ENCODE data around the gene MAK.

The MAK gene

DNA sequence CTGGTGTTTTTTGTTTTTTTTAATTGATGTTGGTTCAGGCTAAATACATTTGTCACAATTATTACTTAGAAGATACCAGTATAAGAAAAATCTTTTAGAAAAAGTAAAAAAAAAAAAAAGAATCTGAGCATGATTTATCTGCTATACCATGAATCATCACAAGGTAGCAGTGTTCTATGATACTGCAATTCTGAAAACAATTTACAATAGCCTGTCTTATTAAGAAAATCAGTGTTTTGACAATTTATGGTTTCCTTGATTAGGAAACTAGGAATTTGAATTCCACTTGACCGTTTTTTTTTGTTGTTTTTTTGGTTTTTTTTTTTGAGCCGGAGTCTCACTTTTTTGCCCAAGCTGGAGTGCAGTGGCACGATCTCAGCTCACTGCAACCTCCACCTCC, 9.3 kb upstream of the MAK start:
- TF ChIP-seq POLR2AphosphoS5 (IDR thresholded peaks at IDR 0.05; ENCODE audit: low read depth, low read length) = no peak
- TF ChIP-seq TAF1 (IDR thresholded peaks at IDR 0.05; ENCODE audit: borderline replicate concordance, insufficient read depth, low read length) = no peak
- TF ChIP-seq SIN3A (IDR thresholded peaks at IDR 0.05; ENCODE audit: borderline replicate concordance, insufficient read depth, low read length) = no peak
- TF ChIP-seq FOXP2 (optimal IDR thresholded peaks at IDR 0.05; ENCODE audit: borderline replicate concordance, extremely low read depth, extremely low read length, insufficient read depth) = no peak
- TF ChIP-seq, protein P1, sequence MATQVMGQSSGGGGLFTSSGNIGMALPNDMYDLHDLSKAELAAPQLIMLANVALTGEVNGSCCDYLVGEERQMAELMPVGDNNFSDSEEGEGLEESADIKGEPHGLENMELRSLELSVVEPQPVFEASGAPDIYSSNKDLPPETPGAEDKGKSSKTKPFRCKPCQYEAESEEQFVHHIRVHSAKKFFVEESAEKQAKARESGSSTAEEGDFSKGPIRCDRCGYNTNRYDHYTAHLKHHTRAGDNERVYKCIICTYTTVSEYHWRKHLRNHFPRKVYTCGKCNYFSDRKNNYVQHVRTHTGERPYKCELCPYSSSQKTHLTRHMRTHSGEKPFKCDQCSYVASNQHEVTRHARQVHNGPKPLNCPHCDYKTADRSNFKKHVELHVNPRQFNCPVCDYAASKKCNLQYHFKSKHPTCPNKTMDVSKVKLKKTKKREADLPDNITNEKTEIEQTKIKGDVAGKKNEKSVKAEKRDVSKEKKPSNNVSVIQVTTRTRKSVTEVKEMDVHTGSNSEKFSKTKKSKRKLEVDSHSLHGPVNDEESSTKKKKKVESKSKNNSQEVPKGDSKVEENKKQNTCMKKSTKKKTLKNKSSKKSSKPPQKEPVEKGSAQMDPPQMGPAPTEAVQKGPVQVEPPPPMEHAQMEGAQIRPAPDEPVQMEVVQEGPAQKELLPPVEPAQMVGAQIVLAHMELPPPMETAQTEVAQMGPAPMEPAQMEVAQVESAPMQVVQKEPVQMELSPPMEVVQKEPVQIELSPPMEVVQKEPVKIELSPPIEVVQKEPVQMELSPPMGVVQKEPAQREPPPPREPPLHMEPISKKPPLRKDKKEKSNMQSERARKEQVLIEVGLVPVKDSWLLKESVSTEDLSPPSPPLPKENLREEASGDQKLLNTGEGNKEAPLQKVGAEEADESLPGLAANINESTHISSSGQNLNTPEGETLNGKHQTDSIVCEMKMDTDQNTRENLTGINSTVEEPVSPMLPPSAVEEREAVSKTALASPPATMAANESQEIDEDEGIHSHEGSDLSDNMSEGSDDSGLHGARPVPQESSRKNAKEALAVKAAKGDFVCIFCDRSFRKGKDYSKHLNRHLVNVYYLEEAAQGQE (IDR thresholded peaks at IDR 0.05; ENCODE audit: insufficient read depth in 1 of 2, low read depth in 2 of 2, low read length in 2 of 2) = no peak

DNA sequence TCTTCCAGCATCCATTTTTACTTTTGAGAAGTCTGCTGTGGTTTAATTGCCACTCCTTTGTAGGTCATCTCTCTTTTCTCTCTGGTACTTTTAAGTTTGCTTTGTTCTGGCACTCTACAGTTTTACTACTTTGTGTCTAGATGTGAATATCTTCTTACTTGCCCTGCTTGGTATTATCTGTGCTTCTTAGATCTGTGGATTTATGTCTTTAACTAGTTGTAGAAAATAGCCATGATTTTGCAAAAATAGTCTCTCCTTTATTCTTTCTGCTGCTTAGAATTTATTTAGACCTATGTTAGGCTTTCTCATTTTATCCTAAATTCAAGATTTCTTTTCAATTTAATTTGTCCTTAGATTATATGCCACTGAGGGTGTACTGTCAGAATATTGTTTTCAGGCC, 5.2 kb upstream of the MAK start:
- TF ChIP-seq TAF1 (IDR thresholded peaks at IDR 0.05; ENCODE audit: borderline replicate concordance, insufficient read depth, low read length) (no peak), FOXP2 (optimal IDR thresholded peaks at IDR 0.05; ENCODE audit: borderline replicate concordance, extremely low read depth, extremely low read length, insufficient read depth) (no peak), POLR2AphosphoS5 (IDR thresholded peaks at IDR 0.05; ENCODE audit: low read depth, low read length) (no peak), SIN3A (IDR thresholded peaks at IDR 0.05; ENCODE audit: borderline replicate concordance, insufficient read depth, low read length) (no peak)
- TF ChIP-seq, protein P1 (IDR thresholded peaks at IDR 0.05; ENCODE audit: insufficient read depth in 1 of 2, low read depth in 2 of 2, low read length in 2 of 2) = no peak

GRCh38 chr6:10838794-10839333, 525 bp upstream of the MAK start:
- TF ChIP-seq FOXP2 (optimal IDR thresholded peaks at IDR 0.05; ENCODE audit: borderline replicate concordance, extremely low read depth, extremely low read length, insufficient read depth) (no peak), POLR2AphosphoS5 (IDR thresholded peaks at IDR 0.05; ENCODE audit: low read depth, low read length) (no peak), SIN3A (IDR thresholded peaks at IDR 0.05; ENCODE audit: borderline replicate concordance, insufficient read depth, low read length) (no peak), TAF1 (IDR thresholded peaks at IDR 0.05; ENCODE audit: borderline replicate concordance, insufficient read depth, low read length) (no peak)
- TF ChIP-seq, protein P1 (IDR thresholded peaks at IDR 0.05; ENCODE audit: insufficient read depth in 1 of 2, low read depth in 2 of 2, low read length in 2 of 2) = no peak

DNA sequence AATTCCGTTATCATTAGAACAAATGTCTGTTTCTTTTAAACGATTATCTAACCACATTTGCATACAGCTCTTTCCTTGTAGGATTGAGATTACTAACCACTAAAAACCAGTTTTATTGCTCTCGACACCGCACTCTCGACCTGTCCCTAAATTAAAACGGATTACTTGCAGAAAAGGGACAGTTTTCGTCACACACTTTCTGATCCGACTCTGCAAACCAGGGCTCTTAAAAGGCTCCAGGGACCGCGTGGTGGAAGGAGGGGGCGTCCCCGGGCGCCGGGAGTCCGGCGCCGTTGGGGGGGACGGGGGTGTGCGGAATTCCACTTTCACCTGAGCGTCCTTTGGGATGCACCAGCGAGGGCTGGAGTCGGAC, 731 bp downstream of the MAK start:
- no peak for TF ChIP-seq SIN3A (IDR thresholded peaks at IDR 0.05; ENCODE audit: borderline replicate concordance, insufficient read depth, low read length)
- no peak for TF ChIP-seq TAF1 (IDR thresholded peaks at IDR 0.05; ENCODE audit: borderline replicate concordance, insufficient read depth, low read length)
- no peak for TF ChIP-seq POLR2AphosphoS5 (IDR thresholded peaks at IDR 0.05; ENCODE audit: low read depth, low read length)
- no peak for TF ChIP-seq FOXP2 (optimal IDR thresholded peaks at IDR 0.05; ENCODE audit: borderline replicate concordance, extremely low read depth, extremely low read length, insufficient read depth)
- TF ChIP-seq, protein P1 (IDR thresholded peaks at IDR 0.05; ENCODE audit: insufficient read depth in 1 of 2, low read depth in 2 of 2, low read length in 2 of 2) = no peak

Data from PFSK-1 (cell line).